H1 (cell line): ENCODE results near the gene SLC25A38. TPM values are rescaled to one million over a fixed set of nuclear protein-coding genes. Genes with fewer than 3 reads are reported as not detected.

Source experiments
- ATF3 ChIP-seq: IDR thresholded peaks from 2 replicates; pipeline ENCODE4 v1.6.1; 2011; ENCODE audit warnings: low read depth, mild to moderate bottlenecking, low read length; ENCODE audit not compliant: insufficient read depth
- KDM1A ChIP-seq: fragments of 200-600, 300-600 bp; sonication (generic); IDR thresholded peaks from 2 replicates; pipeline ENCODE4 v1.7.1; 2016; ENCODE audit warnings: mild to moderate bottlenecking, low read length, borderline replicate concordance
- polyA plus RNA-seq, 7 experiments: library from polyadenylated mRNA; depleted of rRNA in 3 of 7; stranded (reverse) in 5 of 7; unstranded in 2 of 7; fragments of >200 nt in 5 of 7; fragments of 200-250 nt in 2 of 7; gene quantifications; 1 replicate in 5 of 7; 2 replicates in 1 of 7; 4 replicates in 1 of 7; pipeline versions ENCODE4 v1.2.1 to v1.2.3, GENCODE V29; 2011 to 2013; ENCODE audit warnings: missing spikeins in 2 of 7, mixed read lengths in 2 of 7
- total RNA-seq: library from RNA; stranded (reverse); fragmentation: NEBNext Ultra II Directional; extraction: Animal tissue kit (Norgen Biotek cat#: 25700); gene quantifications from 2 replicates; pipeline ENCODE4 v1.2.1, GENCODE V29; 2021

The SLC25A38 gene
- total and polyA plus RNA-seq, 2 of the 8 experiments (the other 6 are each of a cell fraction or from before 2014, with no cell fraction given), result 41.2 to 45.8 TPM

- TF ChIP-seq ATF3, result no peak
- TF ChIP-seq KDM1A, result no peak
Measured at GRCh38 chr3:39401983-39402382, 18.8 kb downstream of the SLC25A38 start (continued).
